HG02610 (cell line): ENCODE data around the gene ASIC1.
A peak's percentile ranks its signal among the peaks of the same experiment; 100 is the strongest.
"Not testable (repeated sequence)": the region's sequence is repeated elsewhere in the genome, so short reads cannot be mapped to it uniquely, and the experiment has no call there.

Source experiments
- ATAC-seq: cut with Tn5 transposase; IDR thresholded peaks from one replicate; pipeline ENCODE4 v1.9.1; 2021; ENCODE audit warnings: mild to moderate bottlenecking, moderate library complexity; ENCODE audit not compliant: unreplicated experiment

Gene ASIC1

GRCh38 chr12:50083301-50083700 lies 25.9 kb downstream of the ASIC1 start:
- no peak for ATAC-seq

GRCh38 chr12:50084409-50084774 lies 27.0 kb downstream of the ASIC1 start:
- ATAC-seq: not testable (repeated sequence)

GRCh38 chr12:50084775-50085614 lies 27.6 kb downstream of the ASIC1 start, which contains the start of gene SMARCD1:
Gene SMARCD1, plus strand, starts transcription at chr12:50085342. Its CDS starts 28 bp downstream, at chr12:50085370.
- peak; percentile 88 for ATAC-seq

- ATAC-seq: no peak
Observed at GRCh38 chr12:50085615-50086072, 28.2 kb downstream of the ASIC1 start.

GRCh38 chr12:50086148-50086547 lies 28.8 kb downstream of the ASIC1 start:
- no peak for ATAC-seq

- no peak for ATAC-seq
Observed at GRCh38 chr12:50087151-50087550, 29.8 kb downstream of the ASIC1 start.

- no peak for ATAC-seq
Observed at GRCh38 chr12:50087995-50088394, 30.6 kb downstream of the ASIC1 start.

GRCh38 chr12:50088577-50089335 lies 31.4 kb downstream of the ASIC1 start:
- ATAC-seq: peak; percentile 29

- no peak for ATAC-seq
Observed at GRCh38 chr12:50089730-50090129, 32.3 kb downstream of the ASIC1 start.

GRCh38 chr12:50090391-50090790 lies 33.0 kb downstream of the ASIC1 start:
- no peak for ATAC-seq

GRCh38 chr12:50097952-50098351 lies 40.6 kb downstream of the ASIC1 start:
- no peak for ATAC-seq

GRCh38 chr12:50099302-50100008 lies 42.1 kb downstream of the ASIC1 start:
- no peak for ATAC-seq

GRCh38 chr12:50100561-50100960 lies 43.2 kb downstream of the ASIC1 start:
- ATAC-seq: no peak

GRCh38 chr12:50101663-50102062 lies 44.3 kb downstream of the ASIC1 start:
- ATAC-seq: no peak

GRCh38 chr12:50102131-50102531 lies 44.7 kb downstream of the ASIC1 start:
- ATAC-seq: no peak

- ATAC-seq: no peak
Observed at GRCh38 chr12:50102646-50103309, 45.4 kb downstream of the ASIC1 start.

- no peak for ATAC-seq
Observed at GRCh38 chr12:50103351-50103750, 46.0 kb downstream of the ASIC1 start.

GRCh38 chr12:50103767-50104321 lies 46.4 kb downstream of the ASIC1 start, which contains the start of gene GPD1:
Gene GPD1, plus strand, starts transcription at chr12:50104008. Its CDS starts 43 bp downstream, at chr12:50104051.
- no peak for ATAC-seq

- no peak for ATAC-seq
Observed at GRCh38 chr12:50104417-50105366, 47.3 kb downstream of the ASIC1 start.
